Fibroblast of gingiva (primary cell): Measurements from ENCODE around the gene FOXD3.

Source experiments
- DNase-seq: peaks from one replicate; pipeline ENCODE4 v3.0.0-alpha.2; 2011; ENCODE audit warnings: low read depth

Gene FOXD3

GRCh38 chr1:63362073-63362472, 39.7 kb downstream of the FOXD3 start:
- no peak for DNase-seq

- no peak for DNase-seq
Observed at GRCh38 chr1:63362578-63362977, 40.2 kb downstream of the FOXD3 start.

GRCh38 chr1:63363014-63363413, 40.6 kb downstream of the FOXD3 start:
- no peak for DNase-seq

- DNase-seq: no peak
Observed at GRCh38 chr1:63366908-63367214, 44.5 kb downstream of the FOXD3 start.

- DNase-seq: peak; percentile 92
Observed at GRCh38 chr1:63367215-63368103, 45.1 kb downstream of the FOXD3 start, which contains the start of gene ALG6. Gene ALG6, plus strand, starts transcription at chr1:63367627. Its CDS starts 3,351 bp downstream, at chr1:63370978.

GRCh38 chr1:63368131-63368530, 45.8 kb downstream of the FOXD3 start:
- DNase-seq: no peak
